Testis (tissue), 3 donors: ENCODE measurements around the gene HSPA1B. TPM values are rescaled to one million over a fixed set of nuclear protein-coding genes. Genes with fewer than 3 reads are reported as not detected.

Experiments
- DNase-seq: peaks from one replicate; pipeline ENCODE4 v3.0.0-alpha.2; 2019
- H3K27ac ChIP-seq, 2 donors: fragments of 200-600 bp; sonication (generic); one replicate each; pipeline ENCODE4 v1.5.1; 2019
- H3K27me3 ChIP-seq: fragments of 200-600 bp; sonication (generic); one replicate; pipeline ENCODE4 v1.5.1; 2019
- H3K36me3 ChIP-seq: fragments of 200-600 bp; sonication (generic); one replicate; pipeline ENCODE4 v1.5.1; 2017; ENCODE audit warnings: low read depth; ENCODE audit errors: missing control alignments
- H3K4me1 ChIP-seq: fragments of 200-600 bp; sonication (generic); one replicate; pipeline ENCODE4 v1.5.1; 2019
- H3K4me3 ChIP-seq, 2 donors: fragments of 200-600 bp; sonication (generic); one replicate each; pipeline ENCODE4 v1.5.1; 2017 to 2019
- H3K9me3 ChIP-seq: fragments of 200-600 bp; sonication (generic); one replicate; pipeline ENCODE4 v1.5.1; 2017
- POLR2A ChIP-seq: fragments of 450-650 bp; IDR thresholded peaks from one replicate; pipeline ENCODE4 v1.6.1; 2017; ENCODE audit warnings: antibody characterized with exemption, mild to moderate bottlenecking, moderate library complexity
- WGBS, 2 donors: methylation state at CpG; one replicate each; pipeline ENCODE4 v1.1.5; 2018; 5-methylcytosine and 5-hydroxymethylcytosine counted together
- intact Hi-C: fragments of 100-400 bp; cut with DNase I; formaldehyde crosslinking; loops from one replicate; pipeline ENCODE4 v1.15.1; 2023; ENCODE audit warnings: low total_unique reads
- polyA plus RNA-seq: library from polyadenylated mRNA; stranded (reverse); fragments of 350-450 nt; fragmentation: Illumina TruSeq; extraction: RNeasy Lipid Tissue Mini Kit (QIAGEN cat#74804); gene quantifications from one replicate; pipeline ENCODE4 v1.2.3, GENCODE V29; 2014; ENCODE audit warnings: low read depth, low replicate concordance; ENCODE audit not compliant: insufficient read depth
- total RNA-seq, 2 donors: library from RNA; depleted of rRNA; stranded (reverse); fragments of >200 nt; gene quantifications; one replicate each; pipeline ENCODE4 v1.2.3, GENCODE V29; 2016
- TF ChIP-seq, protein P1 (sequence below), 3 experiments: fragments of 450-650 bp in 2 of 3; fragments of 200-600 bp in 1 of 3; sonication (generic) in 1 of 3; IDR thresholded peaks; one replicate each; pipeline ENCODE4 v1.5.1; 2016 to 2019; ENCODE audit warnings: antibody characterized with exemption in 3 of 3, mild to moderate bottlenecking in 2 of 3, moderate library complexity in 1 of 3

HSPA1B gene
- total and polyA plus RNA-seq, 3 donors from 2014 or later: 127 to 204 (median 167) TPM

DNA sequence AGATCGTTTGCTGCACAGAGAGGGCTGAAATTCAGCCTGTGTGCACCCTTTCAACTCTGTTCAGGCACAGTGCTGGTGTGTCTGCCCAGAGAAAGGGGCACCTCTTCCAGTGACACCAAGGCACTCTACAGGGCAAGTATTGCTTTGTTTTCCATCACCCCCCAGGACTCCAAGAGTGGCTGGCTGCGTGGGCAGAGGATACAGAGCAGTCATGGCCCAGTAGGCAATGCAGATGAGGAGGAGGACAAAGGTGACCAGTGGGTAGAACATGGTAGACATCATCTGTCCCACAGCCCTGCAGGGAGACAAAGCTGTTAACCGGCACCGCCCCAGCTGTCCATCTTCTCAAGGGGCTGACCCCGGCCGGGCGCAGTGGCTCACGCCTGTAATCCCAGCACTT lies 41.8 kb downstream of the HSPA1B start:
- intact Hi-C loops: no loop called here

DNA sequence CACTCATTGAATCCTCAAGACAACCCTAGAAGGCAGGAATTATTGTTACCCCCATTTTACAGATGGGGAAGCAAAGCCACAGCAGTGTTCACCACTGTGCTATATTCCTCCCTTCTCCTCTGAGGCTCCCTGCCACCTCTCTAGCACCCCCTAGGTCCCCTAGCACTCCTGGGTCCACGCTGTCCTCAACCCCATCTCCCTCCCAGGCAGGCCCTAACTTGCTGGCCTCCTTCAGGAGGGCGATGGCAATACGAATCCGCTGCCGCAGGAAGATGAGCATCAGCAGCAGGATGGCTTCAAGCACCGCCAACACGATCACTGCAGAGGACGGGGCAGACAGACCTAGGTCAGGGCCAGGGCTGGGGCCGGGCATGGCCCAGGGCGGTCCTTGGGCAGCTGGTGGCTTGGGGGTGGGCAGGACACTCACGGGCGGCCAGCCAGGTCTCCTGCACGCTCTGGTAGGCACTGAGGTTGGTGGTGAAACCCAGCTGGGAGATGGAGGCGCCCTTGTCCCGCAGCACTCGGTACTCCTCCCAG lies 42.9 kb downstream of the HSPA1B start:
- Histone ChIP-seq H3K9me3 (no peaks in the 10 kb centered on the region), H3K4me1 (no peaks in the 10 kb centered on the region), H3K4me3 (no peak overlapping the region), H3K27ac (no peak overlapping the region), H3K36me3 (no peaks in the 10 kb centered on the region), H3K27me3 (no peaks in the 10 kb centered on the region)
- no peak for DNase-seq
- 76% methylated on average over 11 to 15 of the region's 16 CpGs for WGBS, 2 donors
- intact Hi-C loops: no loop called here
- TF ChIP-seq, protein P1, sequence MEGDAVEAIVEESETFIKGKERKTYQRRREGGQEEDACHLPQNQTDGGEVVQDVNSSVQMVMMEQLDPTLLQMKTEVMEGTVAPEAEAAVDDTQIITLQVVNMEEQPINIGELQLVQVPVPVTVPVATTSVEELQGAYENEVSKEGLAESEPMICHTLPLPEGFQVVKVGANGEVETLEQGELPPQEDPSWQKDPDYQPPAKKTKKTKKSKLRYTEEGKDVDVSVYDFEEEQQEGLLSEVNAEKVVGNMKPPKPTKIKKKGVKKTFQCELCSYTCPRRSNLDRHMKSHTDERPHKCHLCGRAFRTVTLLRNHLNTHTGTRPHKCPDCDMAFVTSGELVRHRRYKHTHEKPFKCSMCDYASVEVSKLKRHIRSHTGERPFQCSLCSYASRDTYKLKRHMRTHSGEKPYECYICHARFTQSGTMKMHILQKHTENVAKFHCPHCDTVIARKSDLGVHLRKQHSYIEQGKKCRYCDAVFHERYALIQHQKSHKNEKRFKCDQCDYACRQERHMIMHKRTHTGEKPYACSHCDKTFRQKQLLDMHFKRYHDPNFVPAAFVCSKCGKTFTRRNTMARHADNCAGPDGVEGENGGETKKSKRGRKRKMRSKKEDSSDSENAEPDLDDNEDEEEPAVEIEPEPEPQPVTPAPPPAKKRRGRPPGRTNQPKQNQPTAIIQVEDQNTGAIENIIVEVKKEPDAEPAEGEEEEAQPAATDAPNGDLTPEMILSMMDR (IDR thresholded peaks at IDR 0.05): no peak
- no peak for TF ChIP-seq POLR2A

More for the DNA sequence above, 41.8 kb downstream of the HSPA1B start:
- Histone ChIP-seq H3K27me3 (no peaks in the 10 kb centered on the region), H3K27ac (no peak overlapping the region), H3K36me3 (no peaks in the 10 kb centered on the region), H3K9me3 (no peaks in the 10 kb centered on the region), H3K4me1 (peaks cover 2% of the 10 kb centered on the region), H3K4me3 (no peak overlapping the region)
- TF ChIP-seq, protein P1 (IDR thresholded peaks at IDR 0.05): no peak
- WGBS, 2 donors: 76 to 83% methylated on average over 3 to 8 of the region's 8 CpGs
- no peak for DNase-seq

DNA sequence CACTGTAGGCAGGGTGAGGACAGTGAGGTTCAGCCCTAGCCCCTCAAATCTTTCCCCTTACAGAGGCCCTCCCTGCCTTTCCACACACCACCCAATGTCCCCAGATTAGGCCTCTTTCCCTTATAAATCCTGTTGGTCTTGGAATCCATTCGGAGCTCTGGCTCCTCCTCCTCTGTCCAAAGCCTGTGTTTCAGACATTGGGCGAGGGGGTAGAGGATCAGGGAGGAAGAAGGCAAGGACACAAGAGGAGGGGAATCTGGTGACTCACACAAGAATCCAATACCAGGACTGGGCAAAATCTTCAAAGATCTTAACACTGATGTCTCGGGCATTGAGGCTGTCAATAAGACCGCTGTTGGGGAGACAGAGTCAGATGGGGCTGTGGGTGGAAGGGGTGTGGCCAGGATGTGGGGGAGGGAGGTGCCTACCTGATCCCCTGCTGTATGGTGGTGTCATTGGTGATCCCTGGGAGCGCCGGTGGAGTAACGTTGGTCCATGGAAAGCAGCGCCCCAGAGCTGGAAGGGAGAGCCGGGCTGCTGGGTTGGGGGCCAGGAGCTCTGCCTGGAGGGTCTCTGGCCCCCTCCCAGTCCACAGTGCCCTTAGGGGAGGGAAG lies 43.6 kb downstream of the HSPA1B start:
- no peaks in the 10 kb centered on the region for H3K4me1 ChIP-seq
- no peak for DNase-seq
- H3K27ac ChIP-seq: no peak overlapping the region
- H3K9me3 ChIP-seq: no peaks in the 10 kb centered on the region
- H3K27me3 ChIP-seq: no peaks in the 10 kb centered on the region
- no peak overlapping the region for H3K4me3 ChIP-seq
- intact Hi-C loops: no loop called here
- no peaks in the 10 kb centered on the region for H3K36me3 ChIP-seq
- 59 to 67% methylated on average over 4 to 9 of the region's 9 CpGs for WGBS, 2 donors
- TF ChIP-seq POLR2A: no peak
- TF ChIP-seq, protein P1 (IDR thresholded peaks at IDR 0.05): no peak

DNA sequence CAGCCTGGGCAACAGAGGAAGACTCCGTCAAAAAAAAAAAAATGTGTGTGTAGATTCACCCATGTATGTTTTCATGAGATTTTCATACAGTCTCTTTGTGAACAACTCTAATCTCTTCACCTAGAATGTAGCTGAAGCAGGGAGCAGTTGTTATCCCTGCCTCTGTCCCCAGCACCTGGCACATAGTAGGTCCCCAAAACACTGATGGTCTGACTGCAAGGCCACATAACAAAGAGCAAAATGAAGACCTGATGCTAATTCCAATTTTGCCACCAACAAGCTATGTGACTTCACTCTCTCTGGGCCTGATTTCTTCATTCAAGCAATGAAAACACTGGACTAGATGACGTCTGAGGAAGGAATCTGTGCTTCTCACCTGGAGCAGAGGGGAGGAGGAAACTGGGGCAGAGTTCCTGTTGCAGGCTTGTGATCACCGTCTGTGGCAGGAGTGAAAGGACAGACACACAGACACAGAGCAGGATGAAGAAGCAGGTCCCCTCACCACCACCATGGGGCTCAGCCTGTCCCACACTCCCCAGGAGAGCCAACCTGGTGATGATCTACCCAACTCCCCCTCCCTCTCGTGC lies 46.6 kb downstream of the HSPA1B start:
- Histone ChIP-seq H3K4me3 (no peak overlapping the region), H3K9me3 (no peaks in the 10 kb centered on the region), H3K27me3 (no peaks in the 10 kb centered on the region), H3K4me1 (no peaks in the 10 kb centered on the region), H3K36me3 (no peaks in the 10 kb centered on the region), H3K27ac (no peak overlapping the region)
- WGBS, 2 donors: 72 to 76% methylated on average over 4 of the region's 4 CpGs
- intact Hi-C loops: no loop called here
- no peak for DNase-seq
- TF ChIP-seq, protein P1 (IDR thresholded peaks at IDR 0.05): no peak
- TF ChIP-seq POLR2A: no peak
